Fibroblast of lung (primary cell): ENCODE results near the gene TMED4. TPM values are rescaled to one million over a fixed set of nuclear protein-coding genes. Genes with fewer than 3 reads are reported as not detected.

Experiments
- DNase-seq, 2 donors: peaks; one replicate each; pipeline versions ENCODE4 v3.0.0 to v3.0.0-alpha.2; 2010; ENCODE audit warnings: low read depth in 2 of 2
- H2AFZ ChIP-seq: 2 replicates; pipeline ENCODE4 v1.5.1; 2012; ENCODE audit warnings: low read length, control low read depth, inconsistent platforms
- H3K27ac ChIP-seq: 2 replicates; pipeline ENCODE4 v1.5.1; 2011; ENCODE audit warnings: low read length, control low read depth; ENCODE audit not compliant: insufficient read depth
- H3K27me3 ChIP-seq: 2 replicates; pipeline ENCODE4 v1.5.1; 2011; ENCODE audit warnings: mild to moderate bottlenecking, low read length; ENCODE audit not compliant: control insufficient read depth, insufficient read depth
- H3K36me3 ChIP-seq: 2 replicates; pipeline ENCODE4 v1.5.1; 2011; ENCODE audit warnings: low read length; ENCODE audit not compliant: control insufficient read depth, insufficient read depth
- H3K4me1 ChIP-seq: 2 replicates; pipeline ENCODE4 v1.5.1; 2011; ENCODE audit warnings: low read length; ENCODE audit not compliant: control insufficient read depth, insufficient read depth; ENCODE audit errors: extremely low read depth
- H3K4me2 ChIP-seq: 2 replicates; pipeline ENCODE4 v1.5.1; 2011; ENCODE audit warnings: low read length, control low read depth; ENCODE audit not compliant: insufficient read depth; ENCODE audit errors: extremely low read depth
- H3K4me3 ChIP-seq, 4 experiments: fragments of 200-600 bp in 1 of 4; sonication (generic) in 1 of 4; replicated peaks in 1 of 4; 2 replicates each; pipeline ENCODE4 v1.5.1; 2011 to 2016; ENCODE audit warnings: low read length in 4 of 4, low read depth in 3 of 4, mild to moderate bottlenecking in 3 of 4, control low read depth in 2 of 4, inconsistent platforms in 1 of 4, mixed read lengths in 1 of 4; ENCODE audit not compliant: insufficient read depth in 1 of 4; ENCODE audit errors: control extremely low read depth in 1 of 4
- H3K79me2 ChIP-seq: 2 replicates; pipeline ENCODE4 v1.5.1; 2012; ENCODE audit warnings: mild to moderate bottlenecking, low read length, inconsistent platforms; ENCODE audit not compliant: control insufficient read depth, insufficient read depth
- H3K9ac ChIP-seq: 2 replicates; pipeline ENCODE4 v1.5.1; 2011; ENCODE audit warnings: mild to moderate bottlenecking, low read length, control low read depth; ENCODE audit not compliant: insufficient read depth
- H3K9me3 ChIP-seq: 2 replicates; pipeline ENCODE4 v1.5.1; 2012; ENCODE audit warnings: low read depth, low read length; ENCODE audit not compliant: control insufficient read depth, insufficient read depth
- H4K20me1 ChIP-seq: 2 replicates; pipeline ENCODE4 v1.5.1; 2011; ENCODE audit warnings: low read length; ENCODE audit not compliant: control insufficient read depth, insufficient read depth; ENCODE audit errors: extremely low read depth
- CTCF ChIP-seq, 2 donors: IDR thresholded peaks in 1 of 2; conservative IDR thresholded peaks in 1 of 2; 1 replicate in 1 of 2; 2 replicates in 1 of 2; pipeline ENCODE4 v1.5.1; 2011 to 2012; ENCODE audit warnings: low read length in 2 of 2, control low read depth in 1 of 2, inconsistent platforms in 1 of 2, low read depth in 1 of 2, mild to moderate bottlenecking in 1 of 2
- EZH2 ChIP-seq: IDR thresholded peaks from 2 replicates; pipeline ENCODE4 v1.5.1; 2012; ENCODE audit warnings: low read length, control low read depth, mild to moderate bottlenecking; ENCODE audit errors: missing control alignments
- polyA plus RNA-seq, 2 donors: library from polyadenylated mRNA; depleted of rRNA in 1 of 2; stranded (reverse) in 1 of 2; unstranded in 1 of 2; fragments of >200 nt; gene quantifications; 2 replicates each; pipeline ENCODE4 v1.2.1, GENCODE V29; 2011 to 2012; ENCODE audit warnings: missing spikeins in 1 of 2
- total RNA-seq: library from RNA; depleted of rRNA; stranded (reverse); fragments of >200 nt; gene quantifications from 2 replicates; pipeline ENCODE4 v1.2.1, GENCODE V29; 2014

TMED4 gene
- total and polyA plus RNA-seq, 2 donors (not counting 1 experiment from before 2014, with no cell fraction given): 74.5 to 101 TPM

- TF ChIP-seq EZH2 (no peak), CTCF (conservative IDR thresholded peaks at IDR 0.05 in 1 of 2, IDR thresholded peaks at IDR 0.05 in 1 of 2; ENCODE audit: low read depth in 1 of 2, low read length in 2 of 2) (no peak)
- Histone ChIP-seq H3K9ac (no peak overlapping the region), H3K27me3 (peaks cover 3% of the 10 kb centered on the region), H3K9me3 (no peaks in the 10 kb centered on the region), H3K36me3 (no peaks in the 10 kb centered on the region), H3K4me2 (no peak overlapping the region), H3K4me1 (peaks cover 2% of the 10 kb centered on the region), H3K27ac (no peak overlapping the region), H3K4me3 (no peak overlapping the region), H3K79me2 (no peaks in the 10 kb centered on the region), H2AFZ (no peak overlapping the region), H4K20me1 (no peaks in the 10 kb centered on the region)
- no peak for DNase-seq
These were observed 40.0 kb downstream of the TMED4 start for GRCh38 chr7:44541876-44542610.

- DNase-seq: no peak
- Histone ChIP-seq H3K4me2 (no peak within 1 kb of the TSS), H3K79me2 (no peaks in the 10 kb centered on the region), H3K36me3 (no peaks in the 10 kb centered on the region), H2AFZ (no peak within 1 kb of the TSS), H3K4me1 (peaks cover 2% of the 10 kb centered on the region), H3K4me3 (no peak within 1 kb of the TSS), H3K9ac (no peak within 1 kb of the TSS), H3K9me3 (no peaks in the 10 kb centered on the region), H3K27ac (no peak within 1 kb of the TSS), H4K20me1 (no peaks in the 10 kb centered on the region), H3K27me3 (peaks cover 3% of the 10 kb centered on the region)
- TF ChIP-seq EZH2 (no peak), CTCF (conservative IDR thresholded peaks at IDR 0.05 in 1 of 2, IDR thresholded peaks at IDR 0.05 in 1 of 2; ENCODE audit: low read depth in 1 of 2, low read length in 2 of 2) (no peak)
These were observed 40.8 kb downstream of the TMED4 start, which contains the start of gene NPC1L1 for GRCh38 chr7:44541028-44541869. Gene NPC1L1 (minus strand): TSS chr7:44541330. CDS start chr7:44541259, 71 bp downstream.

- H4K20me1 ChIP-seq: no peaks in the 10 kb centered on the region
- TF ChIP-seq CTCF (conservative IDR thresholded peaks at IDR 0.05 in 1 of 2, IDR thresholded peaks at IDR 0.05 in 1 of 2; ENCODE audit: low read depth in 1 of 2, low read length in 2 of 2) (no peak), EZH2 (no peak)
- no peak overlapping the region for H3K4me3 ChIP-seq
- no peaks in the 10 kb centered on the region for H3K36me3 ChIP-seq
- peaks cover 2% of the 10 kb centered on the region for H3K4me1 ChIP-seq
- H3K9ac ChIP-seq: no peak overlapping the region
- H3K4me2 ChIP-seq: no peak overlapping the region
- no peak overlapping the region for H2AFZ ChIP-seq
- H3K79me2 ChIP-seq: no peaks in the 10 kb centered on the region
- no peak for DNase-seq
- no peaks in the 10 kb centered on the region for H3K9me3 ChIP-seq
- no peak overlapping the region for H3K27ac ChIP-seq
- peaks cover 3% of the 10 kb centered on the region for H3K27me3 ChIP-seq
These were observed 41.4 kb downstream of the TMED4 start for GRCh38 chr7:44540592-44541027.
